ENCODE measurements around the gene CYB5A. TPM values are rescaled to one million over a fixed set of nuclear protein-coding genes. Genes with fewer than 3 reads are reported as not detected.

The CYB5A gene
- total and polyA plus RNA-seq, 2 experiments from 2014 or later: 273 to 457 TPM

- H3K4me3 ChIP-seq: peak overlapping the region; percentile 5
Observed at GRCh38 chr18:74292541-74292858, 737 bp upstream of the CYB5A start.

GRCh38 chr18:74291472-74291770 lies 342 bp downstream of the CYB5A start:
- DNase-seq (ENCODE audit: low spot score): no peak
- TF ChIP-seq CTCF (IDR thresholded peaks at IDR 0.05; ENCODE audit: poor library complexity) (no peak), EZH2 (IDR thresholded peaks at IDR 0.05; ENCODE audit: borderline replicate concordance) (no peak), EZH2phosphoT487 (IDR thresholded peaks at IDR 0.05; ENCODE audit: low read depth, severe bottlenecking, unreplicated experiment) (no peak)
- H3K4me1 ChIP-seq (ENCODE audit: insufficient read depth): peaks cover 28% of the 10 kb centered on the region
- H3K4me2 ChIP-seq: peak overlapping the region; percentile 90
- H2AFZ ChIP-seq: peak overlapping the region; percentile 33
- WGBS (ENCODE audit: low lambda C conversion rate, missing lambda C conversion rate): 2% methylated on average over 29 of the region's 30 CpGs
- H4K20me1 ChIP-seq (ENCODE audit: insufficient read depth, poor library complexity, severe bottlenecking): no peaks in the 10 kb centered on the region
- peak overlapping the region; percentile 81 for H3K27ac ChIP-seq
- no peaks in the 10 kb centered on the region for H3K36me3 ChIP-seq (replicated peaks; ENCODE audit: insufficient read depth, low read depth)
- no peaks in the 10 kb centered on the region for H3K9me2 ChIP-seq (replicated peaks; ENCODE audit: insufficient read depth)
- peaks cover 49% of the 10 kb centered on the region for H3K79me2 ChIP-seq
- H3K27me3 ChIP-seq: no peaks in the 10 kb centered on the region
- H3K4me3 ChIP-seq: peak overlapping the region; percentile 45
- no peaks in the 10 kb centered on the region for H3K9me3 ChIP-seq (ENCODE audit: low read depth)

More at GRCh38 chr18:74292541-74292858, 737 bp upstream of the CYB5A start:
- Histone ChIP-seq H3K36me3 (replicated peaks; ENCODE audit: insufficient read depth, low read depth) (no peaks in the 10 kb centered on the region), H3K4me1 (ENCODE audit: insufficient read depth) (peaks cover 28% of the 10 kb centered on the region), H3K4me2 (peak overlapping the region; percentile 78), H3K9me3 (ENCODE audit: low read depth) (no peaks in the 10 kb centered on the region), H3K27me3 (no peaks in the 10 kb centered on the region), H4K20me1 (ENCODE audit: insufficient read depth, poor library complexity, severe bottlenecking) (no peaks in the 10 kb centered on the region), H3K79me2 (peaks cover 38% of the 10 kb centered on the region), H2AFZ (peak overlapping the region; percentile 60), H3K9me2 (replicated peaks; ENCODE audit: insufficient read depth) (no peaks in the 10 kb centered on the region), H3K27ac (peak overlapping the region; percentile 87)
- WGBS (ENCODE audit: low lambda C conversion rate, missing lambda C conversion rate): 21% methylated on average over 4 of the region's 4 CpGs
- no peak for TF ChIP-seq EZH2phosphoT487 (IDR thresholded peaks at IDR 0.05; ENCODE audit: low read depth, severe bottlenecking, unreplicated experiment)
- TF ChIP-seq CTCF (IDR thresholded peaks at IDR 0.05; ENCODE audit: poor library complexity): no peak
- no peak for TF ChIP-seq EZH2 (IDR thresholded peaks at IDR 0.05; ENCODE audit: borderline replicate concordance)
- DNase-seq (ENCODE audit: low spot score): no peak

- Histone ChIP-seq H3K79me2 (peaks cover 54% of the 10 kb centered on the region), H4K20me1 (ENCODE audit: insufficient read depth, poor library complexity, severe bottlenecking) (no peaks in the 10 kb centered on the region), H3K4me3 (peak overlapping the region; percentile 45), H3K27ac (peak overlapping the region; percentile 81), H3K9me2 (replicated peaks; ENCODE audit: insufficient read depth) (no peaks in the 10 kb centered on the region), H3K27me3 (no peaks in the 10 kb centered on the region), H3K36me3 (replicated peaks; ENCODE audit: insufficient read depth, low read depth) (no peaks in the 10 kb centered on the region), H2AFZ (peak overlapping the region; percentile 33), H3K4me2 (peak overlapping the region; percentile 90), H3K9me3 (ENCODE audit: low read depth) (no peaks in the 10 kb centered on the region), H3K4me1 (ENCODE audit: insufficient read depth) (peaks cover 28% of the 10 kb centered on the region)
- peak; percentile 86 for DNase-seq (ENCODE audit: low spot score)
- TF ChIP-seq EZH2 (IDR thresholded peaks at IDR 0.05; ENCODE audit: borderline replicate concordance) (no peak), CTCF (IDR thresholded peaks at IDR 0.05; ENCODE audit: poor library complexity) (peak; percentile 45)
- WGBS (ENCODE audit: low lambda C conversion rate, missing lambda C conversion rate): 4% methylated on average over 57 of the region's 57 CpGs
Observed at GRCh38 chr18:74290794-74291471, 830 bp downstream of the CYB5A start.

Measured in hepatocyte (in vitro differentiated cells).